ENCODE measurements around the gene TBC1D2.

TBC1D2 gene

GRCh38 chr9:98210435-98210834 lies 45.0 kb downstream of the TBC1D2 start:
- no peaks in the 10 kb centered on the region for H3K4me1 ChIP-seq (ENCODE audit: control insufficient read depth, insufficient read depth, low read length, poor library complexity, severe bottlenecking)
- no peaks in the 10 kb centered on the region for H3K27me3 ChIP-seq (replicated peaks; ENCODE audit: control insufficient read depth, insufficient read depth, low read length, poor library complexity, severe bottlenecking)
- H3K36me3 ChIP-seq (ENCODE audit: control insufficient read depth, insufficient read depth, low read length), result no peaks in the 10 kb centered on the region
- H3K4me3 ChIP-seq (ENCODE audit: insufficient read depth, low read depth, low read length, poor library complexity, severe bottlenecking), result no peak overlapping the region
- H3K9me3 ChIP-seq (ENCODE audit: control insufficient read depth, low read length), result no peaks in the 10 kb centered on the region
- no peak for DNase-seq
- no peak overlapping the region for H3K27ac ChIP-seq (ENCODE audit: insufficient read depth, low read length, poor library complexity, severe bottlenecking)

GRCh38 chr9:98209530-98209929 lies 45.9 kb downstream of the TBC1D2 start:
- H3K9me3 ChIP-seq (ENCODE audit: control insufficient read depth, low read length), result no peaks in the 10 kb centered on the region
- no peak overlapping the region for H3K27ac ChIP-seq (ENCODE audit: insufficient read depth, low read length, poor library complexity, severe bottlenecking)
- no peak for DNase-seq
- H3K27me3 ChIP-seq (replicated peaks; ENCODE audit: control insufficient read depth, insufficient read depth, low read length, poor library complexity, severe bottlenecking), result no peaks in the 10 kb centered on the region
- H3K4me3 ChIP-seq (ENCODE audit: insufficient read depth, low read depth, low read length, poor library complexity, severe bottlenecking), result no peak overlapping the region
- no peaks in the 10 kb centered on the region for H3K36me3 ChIP-seq (ENCODE audit: control insufficient read depth, insufficient read depth, low read length)
- no peaks in the 10 kb centered on the region for H3K4me1 ChIP-seq (ENCODE audit: control insufficient read depth, insufficient read depth, low read length, poor library complexity, severe bottlenecking)

- no peak for DNase-seq
- H3K36me3 ChIP-seq (ENCODE audit: control insufficient read depth, insufficient read depth, low read length), result no peaks in the 10 kb centered on the region
Measured at GRCh38 chr9:98208635-98209034, 46.8 kb downstream of the TBC1D2 start.

DNA sequence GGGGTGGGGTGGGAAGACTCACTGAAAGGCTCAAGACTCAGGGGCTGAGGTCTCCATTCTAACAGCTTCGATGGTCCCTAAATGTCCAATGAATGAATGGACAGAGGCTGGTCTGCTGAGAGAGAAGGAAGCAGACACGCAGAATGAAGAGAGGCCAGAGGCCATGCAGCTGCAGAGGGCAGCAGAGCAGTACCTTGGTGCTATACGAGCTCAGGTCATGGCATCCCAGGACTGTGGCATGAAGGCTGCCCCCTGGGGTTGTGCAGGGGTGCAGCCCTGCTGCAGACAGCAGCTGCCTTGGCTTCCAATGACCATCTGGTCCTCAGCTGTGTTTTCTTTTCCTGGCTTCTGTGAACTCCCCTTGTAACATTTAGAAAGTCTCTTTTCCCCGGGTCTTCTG lies 47.8 kb downstream of the TBC1D2 start:
- Histone ChIP-seq H3K27ac (ENCODE audit: insufficient read depth, low read length, poor library complexity, severe bottlenecking) (no peak overlapping the region), H3K27me3 (replicated peaks; ENCODE audit: control insufficient read depth, insufficient read depth, low read length, poor library complexity, severe bottlenecking) (no peaks in the 10 kb centered on the region)
- DNase-seq, result no peak

More at GRCh38 chr9:98208635-98209034, 46.8 kb downstream of the TBC1D2 start:
- Histone ChIP-seq H3K9me3 (ENCODE audit: control insufficient read depth, low read length) (no peaks in the 10 kb centered on the region), H3K4me3 (ENCODE audit: insufficient read depth, low read depth, low read length, poor library complexity, severe bottlenecking) (no peak overlapping the region), H3K4me1 (ENCODE audit: control insufficient read depth, insufficient read depth, low read length, poor library complexity, severe bottlenecking) (no peaks in the 10 kb centered on the region), H3K27ac (ENCODE audit: insufficient read depth, low read length, poor library complexity, severe bottlenecking) (no peak overlapping the region), H3K27me3 (replicated peaks; ENCODE audit: control insufficient read depth, insufficient read depth, low read length, poor library complexity, severe bottlenecking) (no peaks in the 10 kb centered on the region)

DNA sequence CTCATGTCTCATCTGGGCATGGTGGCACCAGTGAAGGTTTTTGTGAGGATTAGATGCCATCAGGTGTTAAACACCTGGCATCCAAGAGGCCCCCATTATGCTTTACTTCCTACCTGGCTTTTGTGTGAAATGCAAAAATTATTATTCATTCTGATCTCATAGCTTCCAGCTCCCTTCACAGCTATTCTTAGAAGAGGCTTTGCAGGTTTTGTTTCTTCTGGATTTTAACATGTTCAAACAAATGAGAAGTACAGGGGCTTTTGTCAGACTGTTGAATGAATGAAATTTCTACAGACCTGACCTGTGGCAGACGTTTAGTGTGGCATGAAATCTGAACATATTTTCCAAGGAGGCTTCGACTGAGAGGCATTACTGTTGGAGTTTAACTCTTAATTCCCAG lies 48.7 kb downstream of the TBC1D2 start:
- Histone ChIP-seq H3K9me3 (ENCODE audit: control insufficient read depth, low read length) (no peaks in the 10 kb centered on the region), H3K4me3 (ENCODE audit: insufficient read depth, low read depth, low read length, poor library complexity, severe bottlenecking) (no peak overlapping the region), H3K36me3 (ENCODE audit: control insufficient read depth, insufficient read depth, low read length) (no peaks in the 10 kb centered on the region), H3K27ac (ENCODE audit: insufficient read depth, low read length, poor library complexity, severe bottlenecking) (no peak overlapping the region), H3K27me3 (replicated peaks; ENCODE audit: control insufficient read depth, insufficient read depth, low read length, poor library complexity, severe bottlenecking) (no peaks in the 10 kb centered on the region), H3K4me1 (ENCODE audit: control insufficient read depth, insufficient read depth, low read length, poor library complexity, severe bottlenecking) (no peaks in the 10 kb centered on the region)
- DNase-seq, result no peak

More for the DNA sequence above, 47.8 kb downstream of the TBC1D2 start:
- H3K36me3 ChIP-seq (ENCODE audit: control insufficient read depth, insufficient read depth, low read length), result no peaks in the 10 kb centered on the region
- H3K9me3 ChIP-seq (ENCODE audit: control insufficient read depth, low read length), result no peaks in the 10 kb centered on the region
- no peak overlapping the region for H3K4me3 ChIP-seq (ENCODE audit: insufficient read depth, low read depth, low read length, poor library complexity, severe bottlenecking)
- no peaks in the 10 kb centered on the region for H3K4me1 ChIP-seq (ENCODE audit: control insufficient read depth, insufficient read depth, low read length, poor library complexity, severe bottlenecking)

GRCh38 chr9:98204692-98205091 lies 50.8 kb downstream of the TBC1D2 start:
- H3K4me1 ChIP-seq (ENCODE audit: control insufficient read depth, insufficient read depth, low read length, poor library complexity, severe bottlenecking), result no peaks in the 10 kb centered on the region
- H3K27ac ChIP-seq (ENCODE audit: insufficient read depth, low read length, poor library complexity, severe bottlenecking), result no peak overlapping the region
- no peaks in the 10 kb centered on the region for H3K36me3 ChIP-seq (ENCODE audit: control insufficient read depth, insufficient read depth, low read length)

GRCh38 chr9:98203153-98203552 lies 52.3 kb downstream of the TBC1D2 start:
- no peak overlapping the region for H3K4me3 ChIP-seq (ENCODE audit: insufficient read depth, low read depth, low read length, poor library complexity, severe bottlenecking)
- no peaks in the 10 kb centered on the region for H3K9me3 ChIP-seq (ENCODE audit: control insufficient read depth, low read length)
- no peak for DNase-seq
- no peaks in the 10 kb centered on the region for H3K27me3 ChIP-seq (replicated peaks; ENCODE audit: control insufficient read depth, insufficient read depth, low read length, poor library complexity, severe bottlenecking)
- H3K36me3 ChIP-seq (ENCODE audit: control insufficient read depth, insufficient read depth, low read length), result no peaks in the 10 kb centered on the region
- no peak overlapping the region for H3K27ac ChIP-seq (ENCODE audit: insufficient read depth, low read length, poor library complexity, severe bottlenecking)
- H3K4me1 ChIP-seq (ENCODE audit: control insufficient read depth, insufficient read depth, low read length, poor library complexity, severe bottlenecking), result no peaks in the 10 kb centered on the region

More at GRCh38 chr9:98204692-98205091, 50.8 kb downstream of the TBC1D2 start:
- Histone ChIP-seq H3K4me3 (ENCODE audit: insufficient read depth, low read depth, low read length, poor library complexity, severe bottlenecking) (no peak overlapping the region), H3K27me3 (replicated peaks; ENCODE audit: control insufficient read depth, insufficient read depth, low read length, poor library complexity, severe bottlenecking) (no peaks in the 10 kb centered on the region), H3K9me3 (ENCODE audit: control insufficient read depth, low read length) (no peaks in the 10 kb centered on the region)
- no peak for DNase-seq

DNA sequence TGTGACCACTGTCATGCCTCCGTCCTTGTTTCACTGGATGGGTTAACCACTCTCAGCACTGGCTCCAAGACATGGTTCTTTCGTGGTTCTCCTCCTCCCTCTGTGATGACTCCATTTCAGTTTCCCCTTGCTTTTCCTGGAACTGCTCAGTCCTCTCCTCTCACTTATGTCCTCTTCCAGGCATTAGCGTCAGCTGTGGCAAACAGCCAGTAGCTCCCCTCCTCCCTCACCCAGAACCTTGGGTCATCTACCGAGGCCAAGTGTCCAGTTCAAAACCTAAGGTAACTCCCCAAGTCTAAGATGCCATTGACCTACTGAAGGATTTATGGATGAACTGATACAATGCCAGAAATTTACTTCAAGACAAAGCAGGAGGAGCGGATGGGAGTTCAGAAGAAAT lies 53.2 kb downstream of the TBC1D2 start:
- H3K4me3 ChIP-seq (ENCODE audit: insufficient read depth, low read depth, low read length, poor library complexity, severe bottlenecking), result no peak overlapping the region
- H3K27me3 ChIP-seq (replicated peaks; ENCODE audit: control insufficient read depth, insufficient read depth, low read length, poor library complexity, severe bottlenecking), result no peaks in the 10 kb centered on the region
- no peaks in the 10 kb centered on the region for H3K36me3 ChIP-seq (ENCODE audit: control insufficient read depth, insufficient read depth, low read length)
- H3K27ac ChIP-seq (ENCODE audit: insufficient read depth, low read length, poor library complexity, severe bottlenecking), result no peak overlapping the region
- no peaks in the 10 kb centered on the region for H3K4me1 ChIP-seq (ENCODE audit: control insufficient read depth, insufficient read depth, low read length, poor library complexity, severe bottlenecking)
- H3K9me3 ChIP-seq (ENCODE audit: control insufficient read depth, low read length), result no peaks in the 10 kb centered on the region
- no peak for DNase-seq

DNA sequence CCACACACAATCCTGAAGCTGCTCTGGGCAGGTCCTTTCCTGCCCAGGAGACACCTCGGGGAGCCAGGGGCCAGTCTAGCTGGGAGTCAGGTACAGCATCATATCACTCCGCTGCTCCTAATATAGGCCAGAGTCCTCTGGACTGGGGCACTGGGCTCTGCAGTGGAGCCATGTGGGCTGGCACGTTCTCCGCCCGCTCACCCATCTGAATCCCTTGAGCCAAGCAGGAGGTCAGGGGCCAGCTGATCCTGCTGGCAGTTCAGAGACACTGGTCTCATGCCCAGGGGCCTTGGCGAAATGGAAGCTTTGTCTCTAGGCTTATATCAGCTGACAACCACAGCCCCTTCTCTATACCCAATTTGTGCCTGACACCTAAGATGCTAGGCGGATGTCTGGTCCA lies 53.7 kb downstream of the TBC1D2 start:
- DNase-seq, result no peak
- Histone ChIP-seq H3K27me3 (replicated peaks; ENCODE audit: control insufficient read depth, insufficient read depth, low read length, poor library complexity, severe bottlenecking) (no peaks in the 10 kb centered on the region), H3K36me3 (ENCODE audit: control insufficient read depth, insufficient read depth, low read length) (no peaks in the 10 kb centered on the region), H3K27ac (ENCODE audit: insufficient read depth, low read length, poor library complexity, severe bottlenecking) (no peak overlapping the region), H3K4me3 (ENCODE audit: insufficient read depth, low read depth, low read length, poor library complexity, severe bottlenecking) (no peak overlapping the region), H3K4me1 (ENCODE audit: control insufficient read depth, insufficient read depth, low read length, poor library complexity, severe bottlenecking) (no peaks in the 10 kb centered on the region), H3K9me3 (ENCODE audit: control insufficient read depth, low read length) (no peaks in the 10 kb centered on the region)

DNA sequence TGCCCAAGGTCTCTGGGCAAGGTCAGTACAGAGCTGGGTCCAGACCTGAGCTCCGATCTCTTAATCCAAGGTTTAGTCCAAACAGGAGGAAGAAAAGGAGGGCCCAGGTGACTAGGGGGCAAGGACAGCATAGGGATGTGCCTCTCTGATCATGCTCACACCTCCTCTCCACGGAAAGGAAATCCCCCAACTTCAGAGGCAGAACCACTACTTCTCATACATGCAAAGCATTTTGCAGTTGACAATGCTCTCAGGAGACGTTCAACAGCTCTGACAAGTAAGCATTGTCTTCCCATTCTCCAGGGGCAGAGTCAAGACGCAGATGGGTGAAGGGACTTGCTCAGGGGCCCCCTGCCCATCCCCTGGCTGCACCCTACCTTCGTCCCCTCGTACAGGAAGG lies 54.3 kb downstream of the TBC1D2 start:
- H3K9me3 ChIP-seq (ENCODE audit: control insufficient read depth, low read length), result no peaks in the 10 kb centered on the region
- no peaks in the 10 kb centered on the region for H3K27me3 ChIP-seq (replicated peaks; ENCODE audit: control insufficient read depth, insufficient read depth, low read length, poor library complexity, severe bottlenecking)
- no peaks in the 10 kb centered on the region for H3K36me3 ChIP-seq (ENCODE audit: control insufficient read depth, insufficient read depth, low read length)
- no peaks in the 10 kb centered on the region for H3K4me1 ChIP-seq (ENCODE audit: control insufficient read depth, insufficient read depth, low read length, poor library complexity, severe bottlenecking)
- no peak for DNase-seq
- no peak overlapping the region for H3K27ac ChIP-seq (ENCODE audit: insufficient read depth, low read length, poor library complexity, severe bottlenecking)
- no peak overlapping the region for H3K4me3 ChIP-seq (ENCODE audit: insufficient read depth, low read depth, low read length, poor library complexity, severe bottlenecking)
